OCI-LY7 (cell line): ENCODE results near the gene XYLT1. TPM values are rescaled to one million over a fixed set of nuclear protein-coding genes. Genes with fewer than 3 reads are reported as not detected.

Experiments
- BruUV-seq: library from RNA; stranded (reverse); fragments of 400-500 nt; replicated peaks from 2 replicates; lab custom pipeline; 2021; lab: Mats Ljungman, UMichigan
- CTCF ChIA-PET: fragments of 300-600 bp; sonication (Branson Sonifier 250); formaldehyde crosslinking; loops from one replicate; lab custom pipeline; 2022; ENCODE audit warnings: antibody characterized with exemption; ENCODE audit not compliant: unreplicated experiment; lab: Charles Lee
- POLR2A ChIA-PET: fragments of 300-600 bp; sonication (Branson Sonifier 250); formaldehyde crosslinking; loops from one replicate; lab custom pipeline; 2022; ENCODE audit warnings: antibody characterized with exemption; lab: Charles Lee
- DNase-seq: peaks from one replicate; pipeline ENCODE4 v3.0.0-alpha.2; 2015; ENCODE audit warnings: low spot score
- H2AFZ ChIP-seq: fragments of 200-600 bp; sonication (generic), shearing (Covaris generic); 2 replicates; pipeline ENCODE4 v1.6.1; 2014; ENCODE audit warnings: mild to moderate bottlenecking, antibody characterized with exemption, low read length, moderate library complexity
- H3K27ac ChIP-seq: fragments of 200-600 bp; sonication (generic); 2 replicates; pipeline ENCODE4 v1.5.1; 2014; ENCODE audit warnings: mixed run types, low read depth, mild to moderate bottlenecking, moderate library complexity, low read length, inconsistent platforms; ENCODE audit not compliant: poor library complexity, severe bottlenecking
- H3K36me3 ChIP-seq: fragments of 200-600 bp; sonication (generic); 2 replicates; pipeline ENCODE4 v1.6.1; 2014; ENCODE audit warnings: mild to moderate bottlenecking, antibody characterized with exemption, low read length, moderate library complexity, mixed read lengths; ENCODE audit not compliant: insufficient read depth
- H3K4me1 ChIP-seq: fragments of 200-600 bp; sonication (generic); 2 replicates; pipeline ENCODE4 v1.5.1; 2014; ENCODE audit warnings: mild to moderate bottlenecking, low read length; ENCODE audit not compliant: insufficient read depth, poor library complexity, severe bottlenecking
- H3K4me2 ChIP-seq: fragments of 200-600 bp; sonication (generic); 2 replicates; pipeline ENCODE4 v1.6.1; 2014; ENCODE audit warnings: mild to moderate bottlenecking, low read length
- H3K4me3 ChIP-seq: fragments of 200-600 bp; sonication (generic); 2 replicates; pipeline ENCODE4 v1.5.1; 2014; ENCODE audit warnings: mild to moderate bottlenecking, low read depth, low read length; ENCODE audit not compliant: poor library complexity, severe bottlenecking
- H3K79me2 ChIP-seq: fragments of 200-600 bp; sonication (generic); 2 replicates; pipeline ENCODE4 v1.6.1; 2016; ENCODE audit warnings: low read depth, mild to moderate bottlenecking, low read length, moderate library complexity, mixed read lengths; ENCODE audit not compliant: insufficient read depth
- H3K9me2 ChIP-seq: fragments of 200-600 bp; sonication (generic); 2 replicates; pipeline ENCODE4 v1.6.1; 2016; ENCODE audit warnings: mild to moderate bottlenecking, low read length, mixed read lengths; ENCODE audit not compliant: insufficient read depth
- H3K9me3 ChIP-seq: fragments of 200-600 bp; sonication (generic); 2 replicates; pipeline ENCODE4 v1.6.1; 2014; ENCODE audit warnings: mild to moderate bottlenecking, mixed run types, low read length, mixed read lengths
- H4K20me1 ChIP-seq: fragments of 200-600 bp; sonication (generic); 2 replicates; pipeline ENCODE4 v1.6.1; 2014; ENCODE audit warnings: mild to moderate bottlenecking, antibody characterized with exemption, low read length, moderate library complexity, mixed read lengths; ENCODE audit not compliant: insufficient read depth
- EZH2phosphoT487 ChIP-seq: fragments of 200-600 bp; sonication (generic); IDR thresholded peaks from 2 replicates; pipeline ENCODE4 v1.6.1; 2018; ENCODE audit warnings: low read depth, borderline replicate concordance, mild to moderate bottlenecking, mixed run types, antibody characterized with exemption, low read length, moderate library complexity, mixed read lengths
- intact Hi-C: fragments of 100-400 bp; cut with micrococcal nuclease; formaldehyde crosslinking; loops from one replicate; pipeline ENCODE4 v1.10.0; 2022; ENCODE audit not compliant: unreplicated experiment
- total RNA-seq, 2 experiments: library from RNA; depleted of rRNA in 1 of 2; stranded (reverse); fragments of >200 nt in 1 of 2; shearing (Covaris generic) in 1 of 2; gene quantifications; 2 replicates each; pipeline ENCODE4 v1.2.3, GENCODE V29; 2014 to 2022
- TF ChIP-seq, protein P1 (sequence below): fragments of 200-600 bp; sonication (generic); conservative IDR thresholded peaks from 2 replicates; pipeline ENCODE4 v1.5.1; 2014; ENCODE audit warnings: mild to moderate bottlenecking, antibody characterized with exemption, low read length, moderate library complexity, mixed read lengths

Gene XYLT1
- total RNA-seq, 2 experiments from 2014 or later, result 36.3 to 50.0 TPM

DNA sequence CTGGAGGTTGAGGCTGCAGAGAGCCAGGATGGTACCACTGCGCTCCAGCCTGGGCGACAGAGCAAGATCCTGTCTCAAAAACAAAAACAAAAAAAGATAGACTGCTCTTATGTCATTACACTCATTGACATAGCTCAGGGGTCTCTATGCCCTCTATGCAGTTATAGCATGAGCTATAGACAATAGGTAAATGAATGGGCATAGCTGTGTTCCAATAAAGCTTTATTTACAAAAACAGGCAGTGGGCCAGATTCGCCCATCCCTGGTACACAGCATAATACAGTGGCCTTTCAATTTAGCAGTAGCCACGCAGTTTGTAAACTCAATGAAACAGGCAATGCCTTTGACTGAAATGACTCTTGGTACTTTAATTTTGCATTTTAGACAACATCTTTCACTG, 51.5 kb downstream of the XYLT1 start:
- no peak for DNase-seq
- peaks cover 37% of the 10 kb centered on the region for H3K4me1 ChIP-seq
- peaks cover 22% of the 10 kb centered on the region for H3K36me3 ChIP-seq
- H3K4me3 ChIP-seq, result no peak overlapping the region
- POLR2A ChIA-PET, result interaction anchor here (1.3 to 1.4 kb wide), 2 partner anchors 42 to 49 kb away, joined by 3 read pairs; no protein-coding TSS in a partner anchor
- no peak overlapping the region for H3K27ac ChIP-seq
- TF ChIP-seq, protein P1, sequence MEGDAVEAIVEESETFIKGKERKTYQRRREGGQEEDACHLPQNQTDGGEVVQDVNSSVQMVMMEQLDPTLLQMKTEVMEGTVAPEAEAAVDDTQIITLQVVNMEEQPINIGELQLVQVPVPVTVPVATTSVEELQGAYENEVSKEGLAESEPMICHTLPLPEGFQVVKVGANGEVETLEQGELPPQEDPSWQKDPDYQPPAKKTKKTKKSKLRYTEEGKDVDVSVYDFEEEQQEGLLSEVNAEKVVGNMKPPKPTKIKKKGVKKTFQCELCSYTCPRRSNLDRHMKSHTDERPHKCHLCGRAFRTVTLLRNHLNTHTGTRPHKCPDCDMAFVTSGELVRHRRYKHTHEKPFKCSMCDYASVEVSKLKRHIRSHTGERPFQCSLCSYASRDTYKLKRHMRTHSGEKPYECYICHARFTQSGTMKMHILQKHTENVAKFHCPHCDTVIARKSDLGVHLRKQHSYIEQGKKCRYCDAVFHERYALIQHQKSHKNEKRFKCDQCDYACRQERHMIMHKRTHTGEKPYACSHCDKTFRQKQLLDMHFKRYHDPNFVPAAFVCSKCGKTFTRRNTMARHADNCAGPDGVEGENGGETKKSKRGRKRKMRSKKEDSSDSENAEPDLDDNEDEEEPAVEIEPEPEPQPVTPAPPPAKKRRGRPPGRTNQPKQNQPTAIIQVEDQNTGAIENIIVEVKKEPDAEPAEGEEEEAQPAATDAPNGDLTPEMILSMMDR, result no peak
- TF ChIP-seq EZH2phosphoT487, result no peak
- peaks cover 7% of the 10 kb centered on the region; the same call in 1 of the 2 replicates for H3K9me3 ChIP-seq
- intact Hi-C loops, result no loop called here
- H3K4me2 ChIP-seq, result no peak overlapping the region
- no peaks in the 10 kb centered on the region; the same call in 1 of the 2 replicates for H4K20me1 ChIP-seq
- H3K9me2 ChIP-seq, result no peaks in the 10 kb centered on the region
- peaks cover 39% of the 10 kb centered on the region for H3K79me2 ChIP-seq
- no peak overlapping the region for H2AFZ ChIP-seq
- CTCF ChIA-PET, result no interaction called here
- no TSS peak for BruUV-seq

DNA sequence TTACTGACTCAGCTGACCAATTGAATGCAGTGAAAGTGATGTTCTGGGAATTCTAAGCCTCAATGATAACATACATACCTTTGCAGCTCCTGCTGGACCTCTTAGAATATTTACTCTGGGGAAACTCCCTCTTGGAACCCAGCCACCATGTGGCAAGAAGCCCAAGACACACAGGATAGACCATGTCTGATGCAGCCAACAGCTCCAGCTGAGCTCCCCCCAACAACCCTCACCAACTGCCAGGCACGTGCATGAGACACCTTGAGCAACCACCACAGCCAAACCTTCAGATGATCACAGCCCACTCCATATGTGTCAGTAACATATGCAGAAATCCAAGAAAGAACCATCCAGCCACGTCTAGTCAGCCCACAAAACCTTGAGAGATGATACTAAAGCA, 53.0 kb downstream of the XYLT1 start:
- no peak for TF ChIP-seq EZH2phosphoT487
- TF ChIP-seq, protein P1, result no peak
- Histone ChIP-seq H3K27ac (peak overlapping the region; percentile 87), H3K36me3 (peaks cover 25% of the 10 kb centered on the region), H3K79me2 (peaks cover 47% of the 10 kb centered on the region), H3K9me2 (no peaks in the 10 kb centered on the region), H3K4me3 (peak overlapping the region; percentile 64), H2AFZ (no peak overlapping the region), H4K20me1 (no peaks in the 10 kb centered on the region; the same call in 1 of the 2 replicates), H3K4me2 (peak overlapping the region; percentile 97), H3K4me1 (peaks cover 50% of the 10 kb centered on the region), H3K9me3 (peaks cover 7% of the 10 kb centered on the region; the same call in 1 of the 2 replicates)
- intact Hi-C loops, result loop anchor here (2.0 kb wide), 1 partner anchor 31 kb away; no protein-coding TSS in a partner anchor
- no peak for DNase-seq
- BruUV-seq, result no TSS peak
- POLR2A ChIA-PET, result interaction anchor here (1.1 to 2.7 kb wide), 7 partner anchors 12 to 47 kb away, joined by 3 to 12 read pairs (median 4); no protein-coding TSS in a partner anchor
- CTCF ChIA-PET, result interaction anchor here (1.9 kb wide), 1 partner anchor 50 kb away, joined by 13 read pairs; no protein-coding TSS in a partner anchor
